GM19238 (cell line): Measurements from ENCODE around the gene APBA2.
"Not testable (repeated sequence)": the region's sequence is repeated elsewhere in the genome, so short reads cannot be mapped to it uniquely, and the experiment has no call there.

Experiments
- DNase-seq: peaks from one replicate; pipeline ENCODE4 v3.0.0; 2011; ENCODE audit warnings: low spot score; ENCODE audit not compliant: insufficient read length

Gene APBA2

DNA sequence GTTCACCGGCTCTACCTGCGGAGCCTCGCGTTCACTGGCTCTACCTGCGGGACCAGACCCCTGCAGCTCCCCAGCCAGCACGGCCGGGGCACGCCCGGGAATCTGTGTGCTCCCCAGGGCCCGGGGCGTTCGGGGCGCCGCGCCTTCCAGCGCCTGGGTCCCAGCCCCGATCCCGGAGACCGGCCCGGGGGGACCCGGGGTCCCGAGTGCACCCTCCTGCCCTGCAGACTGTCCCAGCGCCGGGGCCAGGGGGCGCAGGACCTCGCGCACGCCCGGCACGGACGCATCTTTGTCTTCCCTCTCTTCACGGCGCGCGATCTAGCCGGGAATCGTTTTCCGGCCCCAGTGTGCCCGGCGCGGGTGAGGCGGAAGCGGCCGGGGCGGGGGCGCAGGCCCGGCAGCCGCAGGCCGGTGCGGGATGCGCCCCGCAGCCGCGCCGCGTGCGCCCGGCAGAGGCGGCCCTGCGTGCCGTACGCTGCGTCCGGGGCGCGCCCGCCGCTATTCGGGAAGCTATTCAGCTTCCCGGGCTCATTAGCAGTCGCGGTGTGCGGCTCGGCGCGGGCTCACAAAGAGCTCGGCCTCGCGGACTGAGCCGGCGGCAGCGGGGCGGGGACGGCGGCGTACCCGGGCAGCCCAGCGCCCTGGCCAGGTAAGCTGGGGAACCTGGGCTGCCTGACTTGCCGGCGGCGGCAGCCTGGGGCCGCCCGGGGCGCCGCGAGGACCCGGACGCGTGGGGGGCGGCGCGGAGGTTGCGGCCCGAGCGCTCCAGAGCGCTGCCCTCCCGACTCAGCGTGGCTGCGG, at the start of gene APBA2:
Gene APBA2, plus strand, starts transcription at position 345 of the 801 bp plus-strand sequence. CDS start 167,911 bp downstream, outside the sequence.
- DNase-seq, result no peak

DNA sequence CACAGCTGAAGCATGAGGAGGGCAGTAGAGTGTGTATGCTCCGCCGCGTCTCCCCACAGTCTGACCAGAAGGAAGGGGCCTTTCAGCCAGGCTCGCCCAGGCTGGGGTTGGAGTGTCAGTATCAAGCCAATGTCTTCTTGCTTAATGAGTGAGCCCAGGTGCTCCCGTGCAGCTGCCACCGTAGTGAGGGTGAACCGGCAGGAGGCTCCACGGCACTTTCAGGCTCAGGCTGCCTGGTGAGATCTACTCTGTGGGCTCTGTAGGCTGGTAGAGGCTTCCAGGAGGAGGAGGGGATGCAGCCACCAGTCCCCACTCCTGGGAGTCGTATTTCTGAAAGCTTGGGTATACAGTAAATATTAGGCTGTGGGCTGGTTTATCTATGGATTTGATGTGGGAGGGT, 45.5 kb upstream of the APBA2 start:
- not testable (repeated sequence) for DNase-seq

GRCh38 chr15:28842210-28842609, 43.6 kb upstream of the APBA2 start:
- DNase-seq, result not testable (repeated sequence)

- not testable (repeated sequence) for DNase-seq
Observed at GRCh38 chr15:28843520-28843919, 42.3 kb upstream of the APBA2 start.

GRCh38 chr15:28844147-28844546, 41.6 kb upstream of the APBA2 start:
- DNase-seq, result not testable (repeated sequence)

- DNase-seq, result not testable (repeated sequence)
Observed at GRCh38 chr15:28847247-28847646, 38.5 kb upstream of the APBA2 start.

- not testable (repeated sequence) for DNase-seq
Observed at GRCh38 chr15:28847959-28848358, 37.8 kb upstream of the APBA2 start.

DNA sequence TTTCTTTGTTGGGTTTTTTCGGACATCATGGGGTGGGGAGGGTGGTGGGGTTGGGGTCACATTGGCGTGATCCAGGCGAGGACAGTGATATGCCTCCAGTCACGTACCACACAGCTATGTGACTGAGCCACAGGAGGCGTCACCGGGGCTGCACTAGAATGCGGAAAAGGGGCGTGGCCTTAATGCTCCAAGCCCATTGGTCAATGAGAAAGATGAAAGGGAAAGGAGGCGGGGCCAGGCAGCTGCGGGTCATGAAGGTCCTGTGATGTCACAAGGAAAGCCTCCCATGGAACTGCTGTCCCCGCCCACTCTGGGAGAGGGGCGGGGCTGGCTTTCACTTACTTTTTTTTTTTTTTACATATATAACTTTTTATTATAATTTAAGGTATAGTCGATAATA, 37.3 kb upstream of the APBA2 start, which contains the start of gene GOLGA6L7:
Gene GOLGA6L7, minus strand, starts transcription at position 124 of the 400 bp plus-strand sequence. Its CDS starts 95 bp downstream, at position 29.
- DNase-seq, result not testable (repeated sequence)

DNA sequence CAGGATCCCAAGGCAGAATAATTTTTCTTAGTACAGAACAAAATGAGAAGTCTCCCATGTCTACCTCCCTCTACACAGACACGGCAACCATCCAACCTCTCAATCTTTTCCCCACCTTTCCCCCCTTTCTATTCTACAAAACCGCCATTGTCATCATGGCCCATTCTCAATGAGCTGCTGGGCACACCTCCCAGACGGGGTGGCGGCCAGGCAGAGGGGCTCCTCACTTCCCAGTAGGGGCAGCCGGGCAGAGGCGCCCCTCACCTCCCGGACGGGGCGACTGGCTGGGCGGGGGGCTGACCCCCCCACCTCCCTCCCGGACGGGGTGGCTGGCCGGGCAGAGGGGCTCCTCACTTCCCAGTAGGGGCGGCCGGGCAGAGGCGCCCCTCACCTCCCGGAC, 36.5 kb upstream of the APBA2 start:
- not testable (repeated sequence) for DNase-seq

- DNase-seq, result not testable (repeated sequence)
Observed at GRCh38 chr15:28849766-28850165, 36.0 kb upstream of the APBA2 start.

DNA sequence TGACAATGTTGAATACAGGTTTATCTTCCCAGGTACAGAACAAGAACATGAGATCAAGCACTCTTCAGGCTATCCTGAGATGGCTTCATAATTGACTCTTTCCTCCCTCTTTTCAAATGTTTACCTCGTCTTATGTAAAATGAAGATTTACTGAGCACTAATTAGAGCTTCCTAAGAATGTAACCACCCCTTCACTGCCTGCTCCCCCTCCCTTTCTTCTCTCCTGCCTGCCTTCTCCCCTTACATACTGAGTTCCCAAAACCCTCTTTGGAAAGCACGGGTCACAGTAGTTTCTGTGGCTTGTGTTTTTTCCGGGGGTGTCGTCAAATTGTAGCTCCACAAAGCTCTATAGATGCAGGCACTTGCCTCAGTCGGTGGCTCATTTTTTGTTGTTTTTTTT, 32.1 kb upstream of the APBA2 start:
- DNase-seq, result not testable (repeated sequence)

- not testable (repeated sequence) for DNase-seq
Observed at GRCh38 chr15:28854578-28854977, 31.2 kb upstream of the APBA2 start.

DNA sequence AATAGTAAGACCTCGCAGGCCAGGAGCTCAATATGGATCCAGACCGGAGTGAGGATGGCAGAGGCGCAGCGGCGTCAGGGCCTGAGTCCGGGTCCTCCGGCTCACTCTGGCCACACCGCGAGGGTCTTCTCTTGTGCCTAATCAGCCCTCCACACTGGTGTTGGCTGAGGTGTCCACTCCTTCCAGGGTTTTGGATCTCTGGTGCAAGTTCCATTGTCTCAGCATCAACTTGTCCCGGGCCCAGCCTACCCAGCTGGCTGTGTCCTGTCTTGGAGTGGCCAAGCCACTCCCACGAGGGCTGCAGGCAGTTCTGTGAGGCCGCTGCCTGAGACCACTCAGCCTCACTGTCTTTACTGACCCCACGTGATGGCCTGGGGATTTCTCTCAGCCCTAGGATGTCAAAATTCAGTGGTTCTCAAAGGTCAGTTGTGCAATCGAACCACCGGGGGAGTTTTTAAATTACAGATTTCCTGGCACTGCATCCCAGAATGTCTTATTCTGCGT, 24.7 kb upstream of the APBA2 start:
- no peak for DNase-seq

DNA sequence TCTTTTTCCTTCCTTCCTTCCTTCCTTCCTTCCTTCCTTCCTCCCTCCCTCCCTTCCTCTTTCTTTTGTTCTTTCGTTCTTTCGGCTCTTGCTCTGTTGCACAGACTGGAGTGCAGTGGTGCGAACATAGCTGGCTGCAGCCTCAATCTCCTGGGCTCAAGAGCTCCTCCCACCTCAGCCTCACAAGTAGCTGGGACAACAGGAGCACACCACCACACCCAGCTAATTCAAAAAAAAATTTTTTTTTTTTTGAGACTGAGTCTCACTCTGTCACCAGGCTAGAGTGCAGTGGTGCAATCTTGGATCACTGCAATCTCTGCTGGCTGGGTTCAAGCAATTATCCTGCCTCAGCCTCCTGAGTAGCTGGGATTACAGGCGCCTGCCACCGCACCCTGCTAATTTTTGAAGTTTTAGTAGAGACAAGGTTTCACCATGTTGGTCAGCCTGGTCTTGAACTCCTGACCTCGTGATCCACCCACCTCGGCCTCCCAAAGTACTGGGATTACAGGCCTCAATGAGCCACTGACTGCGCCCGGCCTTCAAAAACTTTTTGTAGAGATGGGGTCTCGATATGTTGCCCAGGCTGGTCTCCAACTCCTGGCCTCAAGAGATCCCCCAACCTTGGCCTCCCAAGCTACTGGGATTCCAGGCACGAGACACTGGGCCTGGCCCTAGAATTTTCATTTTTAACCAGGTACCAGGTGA, 24.0 kb upstream of the APBA2 start:
- not testable (repeated sequence) for DNase-seq

DNA sequence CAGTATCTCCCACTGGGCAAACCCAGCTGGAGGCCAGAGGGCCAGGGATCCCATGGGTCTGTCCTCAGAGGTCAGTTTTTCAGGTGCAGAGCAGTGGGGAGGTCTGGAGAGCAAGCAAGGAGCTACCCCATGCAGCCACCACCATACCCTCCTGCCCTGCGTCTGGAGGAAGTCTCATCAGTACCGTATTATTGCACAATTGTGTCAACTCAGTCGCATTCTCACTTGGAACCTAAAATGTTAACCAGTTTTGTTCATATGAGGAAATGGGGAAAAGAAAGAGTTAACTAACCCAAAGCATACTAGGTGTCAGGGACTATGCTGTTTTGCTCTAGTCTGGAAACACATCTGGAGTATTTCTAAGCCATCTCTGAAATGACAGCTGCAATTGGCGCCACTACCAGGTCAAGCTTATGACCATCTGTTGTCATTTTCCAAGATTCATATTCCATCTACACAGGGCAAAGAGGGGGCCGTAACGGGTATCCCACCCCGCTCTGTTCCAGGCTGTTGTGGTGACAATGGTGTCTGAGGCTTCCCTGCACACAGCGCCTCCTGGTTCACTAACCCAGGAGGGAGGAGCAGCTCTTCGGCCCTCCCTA, 16.9 kb upstream of the APBA2 start:
- DNase-seq, result no peak

GRCh38 chr15:28871168-28871567, 14.6 kb upstream of the APBA2 start:
- DNase-seq, result no peak

- no peak for DNase-seq
Observed at GRCh38 chr15:28873006-28873405, 12.8 kb upstream of the APBA2 start.

DNA sequence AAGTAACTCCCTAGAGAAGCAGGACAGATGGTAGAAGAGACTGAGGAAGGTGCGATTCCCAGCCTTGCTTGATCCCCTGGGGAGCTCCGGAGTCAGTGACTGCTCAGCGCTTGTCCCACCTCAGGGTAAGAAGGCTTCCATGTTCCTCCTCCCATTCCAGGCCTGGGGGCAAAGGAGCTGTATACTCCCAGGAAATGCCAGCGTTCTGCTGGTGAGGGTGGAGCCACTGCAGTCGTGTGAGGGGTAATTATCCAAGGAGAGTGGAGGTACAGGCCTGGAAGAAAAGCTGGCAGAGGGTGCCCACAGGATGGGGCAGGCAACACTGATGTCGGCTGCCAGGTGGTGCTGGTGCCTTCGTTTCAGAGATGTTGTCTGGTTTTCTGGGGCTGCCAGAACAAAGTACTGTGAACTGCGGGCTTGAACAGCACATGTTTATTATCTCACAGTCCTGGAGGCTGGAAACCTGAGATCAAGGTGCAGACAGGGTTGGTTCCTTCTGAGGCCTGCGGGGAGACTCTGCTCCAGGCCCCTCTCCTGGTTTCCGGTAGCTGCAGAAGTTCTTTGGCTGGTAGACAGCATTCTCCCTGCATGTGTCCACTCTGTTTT, 12.1 kb upstream of the APBA2 start:
- no peak for DNase-seq

GRCh38 chr15:28875461-28876000, 10.2 kb upstream of the APBA2 start:
- DNase-seq, result no peak

DNA sequence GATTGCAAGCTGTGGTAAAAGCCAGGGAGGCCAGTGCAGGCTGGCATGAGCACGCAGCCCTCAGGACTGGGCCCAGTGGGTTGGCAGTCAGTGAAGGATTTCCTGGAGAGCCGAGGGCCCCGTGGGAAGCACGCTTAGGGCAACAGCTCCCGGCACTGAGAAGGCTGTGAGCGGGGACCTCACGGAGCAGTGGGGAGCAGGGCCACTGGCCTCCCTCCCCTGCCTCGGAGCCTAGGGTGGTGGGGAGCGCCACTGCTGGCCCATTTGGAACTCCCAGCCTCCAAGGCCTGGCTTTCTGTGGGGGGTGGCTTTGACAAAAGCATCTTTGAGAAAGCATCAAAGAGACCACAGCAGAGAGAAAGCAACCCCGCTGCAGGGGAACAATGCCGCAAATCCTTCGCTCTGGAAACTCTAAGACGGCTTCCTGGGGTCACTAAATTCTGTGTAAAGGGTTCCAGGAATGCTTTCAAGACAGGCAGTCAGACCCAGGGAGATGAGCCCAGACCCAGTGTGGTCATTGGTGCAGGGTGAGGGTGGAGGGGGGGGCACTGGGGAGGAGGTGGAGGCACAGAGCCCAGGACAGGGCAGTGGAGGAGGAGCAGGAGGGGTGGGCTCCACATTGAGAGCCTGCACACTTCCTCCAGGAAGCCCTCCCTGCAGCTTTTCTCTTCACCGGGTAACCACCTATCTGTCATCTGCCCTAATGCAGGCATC, 9.5 kb upstream of the APBA2 start:
- DNase-seq, result no peak

- DNase-seq, result no peak
Observed at GRCh38 chr15:28876845-28877185, 9.0 kb upstream of the APBA2 start.
